SJSA1 (cell line): ENCODE data around the gene USP17L20. TPM values are rescaled to one million over a fixed set of nuclear protein-coding genes. Genes with fewer than 3 reads are reported as not detected.
"Not testable (repeated sequence)": the region's sequence is repeated elsewhere in the genome, so short reads cannot be mapped to it uniquely, and the experiment has no call there.

Experiments
- DNase-seq, 2 experiments: peaks; one replicate each; pipeline ENCODE4 v3.0.0-alpha.2; 2015 to 2020; ENCODE audit warnings: low spot score in 2 of 2, low read depth in 1 of 2
- H3K27ac ChIP-seq: fragments of 250-450 bp; sonication (Bioruptor Pico); 2 replicates; pipeline ENCODE4 v1.5.1; 2020; ENCODE audit warnings: mild to moderate bottlenecking, moderate library complexity
- H3K27me3 ChIP-seq: fragments of 250-450 bp; sonication (Bioruptor Pico); replicated peaks from 2 replicates; pipeline ENCODE4 v1.5.1; 2020; ENCODE audit warnings: mild to moderate bottlenecking, moderate library complexity
- H3K36me3 ChIP-seq: fragments of 250-450 bp; sonication (Bioruptor Pico); 2 replicates; pipeline ENCODE4 v1.5.1; 2020; ENCODE audit warnings: mild to moderate bottlenecking
- H3K4me1 ChIP-seq: fragments of 250-450 bp; sonication (Bioruptor Pico); replicated peaks from 2 replicates; pipeline ENCODE4 v1.6.1; 2021; ENCODE audit warnings: mild to moderate bottlenecking
- H3K4me3 ChIP-seq: fragments of 250-450 bp; sonication (Bioruptor Pico); 2 replicates; pipeline ENCODE4 v1.5.1; 2020; ENCODE audit warnings: mild to moderate bottlenecking
- H3K9me3 ChIP-seq: fragments of 250-450 bp; sonication (Bioruptor Pico); replicated peaks from 2 replicates; pipeline ENCODE4 v1.5.1; 2020; ENCODE audit warnings: mild to moderate bottlenecking
- total RNA-seq: library from RNA; depleted of rRNA; stranded (reverse); fragments of >200 nt; shearing (Covaris generic); gene quantifications from 2 replicates; pipeline ENCODE4 v1.2.3, GENCODE V29; 2014; rRNA removed

The USP17L20 gene
- total RNA-seq, 1 experiment from 2014 or later = not detected

DNA sequence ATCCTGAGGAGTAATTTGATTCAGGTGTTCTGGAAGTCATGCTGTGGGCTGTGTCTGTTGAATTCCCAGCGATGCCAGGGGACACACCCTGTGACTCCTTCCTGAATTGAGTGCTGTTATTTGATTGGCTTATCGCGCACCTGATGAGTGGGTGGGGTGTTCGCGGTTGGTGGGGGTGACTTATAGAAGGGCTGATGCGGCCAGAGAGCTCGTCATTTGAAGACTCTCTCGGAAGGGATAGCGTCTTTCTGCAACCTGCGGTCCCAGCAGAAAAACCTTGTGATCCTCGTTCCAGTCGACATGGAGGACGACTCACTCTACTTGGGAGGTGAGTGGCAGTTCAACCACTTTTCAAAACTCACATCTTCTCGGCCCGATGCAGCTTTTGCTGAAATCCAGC is 9.4 kb downstream of the USP17L20 start, which contains the start of gene USP17L22:
Gene USP17L22, plus strand, starts transcription at position 301 of the 400 bp plus-strand sequence. Its CDS starts 0 bp downstream, at position 301.
- H3K36me3 ChIP-seq, H3K4me1 ChIP-seq, H3K9me3 ChIP-seq, H3K4me3 ChIP-seq, H3K27ac ChIP-seq, H3K27me3 ChIP-seq, DNase-seq: not testable (repeated sequence)

DNA sequence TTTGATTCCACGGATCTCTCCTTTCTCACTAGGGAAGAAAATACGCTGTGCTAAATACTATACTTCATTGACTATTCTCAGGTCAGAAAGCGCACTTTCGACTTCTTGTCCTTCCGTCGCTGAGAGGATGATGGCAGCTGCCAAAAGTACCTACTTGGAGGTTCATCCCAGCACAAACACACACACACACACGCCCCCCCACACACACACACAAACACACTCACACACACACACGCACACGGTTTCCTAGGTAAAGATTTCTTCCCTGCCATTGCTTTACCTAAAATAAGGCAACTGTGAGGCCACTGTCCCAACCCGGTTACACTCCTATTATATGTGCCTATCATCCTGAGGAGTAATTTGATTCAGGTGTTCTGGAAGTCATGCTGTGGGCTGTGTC is 13.8 kb downstream of the USP17L20 start:
- H3K9me3 ChIP-seq, H3K4me3 ChIP-seq: not testable (repeated sequence)

More for the DNA sequence above, 13.8 kb downstream of the USP17L20 start:
- not testable (repeated sequence) for H3K36me3 ChIP-seq, H3K27me3 ChIP-seq, H3K27ac ChIP-seq, H3K4me1 ChIP-seq
- DNase-seq = peak in 1 of 2 experiments; percentile 28

Other genes with a start within 250 kb of the USP17L20 start
- not detected in 2 replicates for gene FAM90A26, start 87.7 kb upstream of the USP17L20 start, total RNA-seq
- not detected in 2 replicates for gene USP17L10, start 47.5 kb upstream of the USP17L20 start, total RNA-seq
- gene USP17L11, start 42.7 kb upstream of the USP17L20 start, total RNA-seq = not detected in 2 replicates
- not detected in 2 replicates for gene USP17L12, start 38.0 kb upstream of the USP17L20 start, total RNA-seq
- gene USP17L13, start 33.2 kb upstream of the USP17L20 start, total RNA-seq = not detected in 2 replicates
- gene USP17L15, start 23.7 kb upstream of the USP17L20 start, total RNA-seq = not detected in 2 replicates
- not detected in 2 replicates for gene USP17L17, start 14.2 kb upstream of the USP17L20 start, total RNA-seq
- gene USP17L18, start 9.5 kb upstream of the USP17L20 start, total RNA-seq = not detected in 2 replicates
- not detected in 2 replicates for gene USP17L19, start 4.7 kb upstream of the USP17L20 start, total RNA-seq
- gene USP17L21, start 4.7 kb downstream of the USP17L20 start, total RNA-seq = not detected in 2 replicates
- gene USP17L22, start 9.5 kb downstream of the USP17L20 start, total RNA-seq = not detected in 2 replicates
- gene USP17L24, start 67.0 kb downstream of the USP17L20 start, total RNA-seq = not detected in 2 replicates
- gene USP17L25, start 71.8 kb downstream of the USP17L20 start, total RNA-seq = not detected in 2 replicates
- not detected in 2 replicates for gene USP17L26, start 76.5 kb downstream of the USP17L20 start, total RNA-seq
- gene USP17L5, start 81.3 kb downstream of the USP17L20 start, total RNA-seq = not detected in 2 replicates
- gene USP17L27, start 86.0 kb downstream of the USP17L20 start, total RNA-seq = not detected in 2 replicates
- gene USP17L28, start 90.8 kb downstream of the USP17L20 start, total RNA-seq = not detected in 2 replicates
- gene USP17L29, start 95.5 kb downstream of the USP17L20 start, total RNA-seq = not detected in 2 replicates
- gene USP17L30, start 105.0 kb downstream of the USP17L20 start, total RNA-seq = not detected in 2 replicates
- gene DEFB131A, start 186.3 kb downstream of the USP17L20 start, total RNA-seq = not detected in 2 replicates